HCEC 1CT (cell line): Measurements from ENCODE around the gene LRRC53.

Experiments
- DNase-seq: peaks from one replicate; pipeline ENCODE4 v3.0.0-alpha.2; 2017

The LRRC53 gene

GRCh38 chr1:74502432-74502831 lies 10.0 kb downstream of the LRRC53 start:
- no peak for DNase-seq

GRCh38 chr1:74498901-74499300 lies 13.5 kb downstream of the LRRC53 start:
- DNase-seq = no peak

- no peak for DNase-seq
These were observed 15.7 kb downstream of the LRRC53 start for GRCh38 chr1:74496669-74497068.

GRCh38 chr1:74486036-74486435 lies 26.4 kb downstream of the LRRC53 start:
- no peak for DNase-seq

- no peak for DNase-seq
These were observed 26.8 kb downstream of the LRRC53 start for GRCh38 chr1:74485622-74486021.

- no peak for DNase-seq
These were observed 30.8 kb downstream of the LRRC53 start for GRCh38 chr1:74481607-74482006.

GRCh38 chr1:74480068-74480467 lies 32.3 kb downstream of the LRRC53 start:
- DNase-seq = no peak

- DNase-seq = no peak
These were observed 33.4 kb downstream of the LRRC53 start for GRCh38 chr1:74478979-74479378.

- DNase-seq = no peak
These were observed 37.8 kb downstream of the LRRC53 start for GRCh38 chr1:74474585-74474984.

- no peak for DNase-seq
These were observed 40.9 kb downstream of the LRRC53 start for GRCh38 chr1:74471470-74471869.

- no peak for DNase-seq
These were observed 41.5 kb downstream of the LRRC53 start for GRCh38 chr1:74470936-74471335.

- DNase-seq = no peak
These were observed 42.2 kb downstream of the LRRC53 start for GRCh38 chr1:74470251-74470650.

GRCh38 chr1:74468982-74469603 lies 43.3 kb downstream of the LRRC53 start:
- DNase-seq = peak; percentile 45

GRCh38 chr1:74467786-74468377 lies 44.5 kb downstream of the LRRC53 start:
- DNase-seq = peak; percentile 22

GRCh38 chr1:74465193-74465681 lies 47.2 kb downstream of the LRRC53 start:
- DNase-seq = no peak

GRCh38 chr1:74464037-74464436 lies 48.4 kb downstream of the LRRC53 start:
- DNase-seq = no peak

- DNase-seq = peak; percentile 60
These were observed 49.0 kb downstream of the LRRC53 start for GRCh38 chr1:74463333-74463988.

GRCh38 chr1:74457253-74457652 lies 55.2 kb downstream of the LRRC53 start:
- no peak for DNase-seq

GRCh38 chr1:74455390-74455789 lies 57.0 kb downstream of the LRRC53 start:
- peak; percentile 26 for DNase-seq

- DNase-seq = no peak
These were observed 59.1 kb downstream of the LRRC53 start for GRCh38 chr1:74453277-74453676.

- no peak for DNase-seq
These were observed 60.4 kb downstream of the LRRC53 start for GRCh38 chr1:74452035-74452434.

GRCh38 chr1:74437035-74437434 lies 75.4 kb downstream of the LRRC53 start:
- DNase-seq = no peak

GRCh38 chr1:74436078-74436477 lies 76.3 kb downstream of the LRRC53 start:
- DNase-seq = no peak

- DNase-seq = no peak
These were observed 78.1 kb downstream of the LRRC53 start for GRCh38 chr1:74434321-74434720.
